CD14-positive monocyte (primary cell): ENCODE results near the gene MAML3. TPM values are rescaled to one million over a fixed set of nuclear protein-coding genes. Genes with fewer than 3 reads are reported as not detected.

ENCODE experiments used
- DNase-seq, 3 donors: peaks; one replicate each; pipeline ENCODE4 v3.0.0-alpha.2; 2011 to 2022
- H2AFZ ChIP-seq: 2 replicates; pipeline ENCODE4 v1.6.0; 2012; ENCODE audit warnings: mild to moderate bottlenecking, low read depth, low read length, inconsistent platforms; ENCODE audit not compliant: insufficient read depth, poor library complexity, severe bottlenecking
- H3K27ac ChIP-seq, 2 donors: 1 replicate in 1 of 2; 2 replicates in 1 of 2; pipeline ENCODE4 v1.5.1; 2012 to 2013; ENCODE audit warnings: low read length in 2 of 2, control low read depth in 1 of 2, inconsistent platforms in 1 of 2, low read depth in 1 of 2, mild to moderate bottlenecking in 1 of 2
- H3K27me3 ChIP-seq, 2 donors: one replicate each; pipeline versions ENCODE4 v1.6.0 to v1.6.1; 2011 to 2013; ENCODE audit warnings: low read length in 2 of 2; ENCODE audit not compliant: control insufficient read depth in 2 of 2, insufficient read depth in 2 of 2
- H3K36me3 ChIP-seq, 2 donors: replicated peaks in 1 of 2; 1 replicate in 1 of 2; 2 replicates in 1 of 2; pipeline versions ENCODE4 v1.5.1 to v1.6.1; 2012 to 2013; ENCODE audit warnings: low read length in 2 of 2, control low read depth in 1 of 2, inconsistent platforms in 1 of 2, mild to moderate bottlenecking in 1 of 2; ENCODE audit not compliant: insufficient read depth in 2 of 2, control insufficient read depth in 1 of 2
- H3K4me1 ChIP-seq, 2 donors: 1 replicate in 1 of 2; 2 replicates in 1 of 2; pipeline versions ENCODE4 v1.5.1 to v1.6.1; 2012 to 2013; ENCODE audit warnings: low read length in 2 of 2, control low read depth in 1 of 2, inconsistent platforms in 1 of 2, mild to moderate bottlenecking in 1 of 2, moderate library complexity in 1 of 2; ENCODE audit not compliant: insufficient read depth in 2 of 2, control insufficient read depth in 1 of 2
- H3K4me2 ChIP-seq: replicated peaks from 2 replicates; pipeline ENCODE3; 2012; ENCODE audit warnings: low read length, moderate library complexity, mild to moderate bottlenecking; ENCODE audit not compliant: poor library complexity, severe bottlenecking; ENCODE audit errors: extremely low read depth
- H3K4me3 ChIP-seq, 3 experiments: fragments of 200-600 bp in 1 of 3; sonication (generic) in 1 of 3; replicated peaks in 1 of 3; 1 replicate in 2 of 3; 2 replicates in 1 of 3; pipeline ENCODE4 v1.5.1; 2011 to 2013; ENCODE audit warnings: low read length in 3 of 3, mild to moderate bottlenecking in 3 of 3, control low read depth in 2 of 3, low read depth in 2 of 3, inconsistent platforms in 1 of 3, moderate library complexity in 1 of 3
- H3K79me2 ChIP-seq: 2 replicates; pipeline ENCODE4 v1.6.0; 2012; ENCODE audit warnings: mild to moderate bottlenecking, control low read depth, inconsistent platforms, low read length, moderate library complexity; ENCODE audit not compliant: insufficient read depth
- H3K9ac ChIP-seq: 2 replicates; pipeline ENCODE4 v1.6.0; 2017; ENCODE audit warnings: low read length, mild to moderate bottlenecking; ENCODE audit not compliant: insufficient read depth, poor library complexity, severe bottlenecking
- H3K9me3 ChIP-seq, 2 donors: replicated peaks in 1 of 2; 1 replicate in 1 of 2; 2 replicates in 1 of 2; pipeline versions ENCODE4 v1.5.1 to v1.6.1; 2012 to 2013; ENCODE audit warnings: low read length in 2 of 2, control low read depth in 1 of 2; ENCODE audit not compliant: control insufficient read depth in 1 of 2, insufficient read depth in 1 of 2
- H4K20me1 ChIP-seq: 2 replicates; pipeline ENCODE4 v1.6.0; 2012; ENCODE audit warnings: mild to moderate bottlenecking, low read length, control low read depth, moderate library complexity; ENCODE audit not compliant: insufficient read depth
- H3K27ac Mint-ChIP-seq, 7 donors: one replicate each; pipeline ENCODE4 v1.8.0; 2020; ENCODE audit warnings: mild to moderate bottlenecking in 7 of 7, mixed read lengths in 7 of 7, moderate library complexity in 6 of 7, inconsistent platforms in 2 of 7
- H3K27me3 Mint-ChIP-seq, 3 donors: one replicate each; pipeline ENCODE4 v1.8.0; 2021 to 2022; ENCODE audit warnings: low read depth in 3 of 3, mild to moderate bottlenecking in 3 of 3, mixed read lengths in 3 of 3, moderate library complexity in 3 of 3, inconsistent platforms in 1 of 3
- H3K36me3 Mint-ChIP-seq, 2 donors: one replicate each; pipeline ENCODE4 v1.8.0; 2020; ENCODE audit warnings: mixed read lengths in 2 of 2, inconsistent platforms in 1 of 2, mild to moderate bottlenecking in 1 of 2
- H3K4me1 Mint-ChIP-seq: one replicate; pipeline ENCODE4 v1.8.0; 2020; ENCODE audit warnings: mild to moderate bottlenecking, mixed read lengths
- H3K4me3 Mint-ChIP-seq, 2 donors: one replicate each; pipeline ENCODE4 v1.8.0; 2020; ENCODE audit warnings: mild to moderate bottlenecking in 2 of 2, mixed read lengths in 2 of 2, moderate library complexity in 1 of 2
- H3K9me3 Mint-ChIP-seq, 7 donors: one replicate each; pipeline ENCODE4 v1.8.0; 2020 to 2022; ENCODE audit warnings: mixed read lengths in 7 of 7, mild to moderate bottlenecking in 6 of 7, moderate library complexity in 6 of 7, inconsistent platforms in 2 of 7
- WGBS: methylation state at CpG from one replicate; pipeline ENCODE4 v1.1.5; 2013; ENCODE audit warnings: missing lambda C conversion rate; ENCODE audit not compliant: insufficient coverage; 5-methylcytosine and 5-hydroxymethylcytosine counted together
- intact Hi-C, 2 donors: fragments of 100-400 bp; cut with micrococcal nuclease; formaldehyde crosslinking; loops; one replicate each; pipeline versions ENCODE4 v1.15.0 to v1.15.1; 2023
- polyA plus RNA-seq, 3 donors: library from polyadenylated mRNA; depleted of rRNA in 1 of 3; unstranded in 2 of 3; stranded (reverse) in 1 of 3; fragments of 300-500 nt in 2 of 3; fragments of >200 nt in 1 of 3; fragmentation: Illumina TruSeq in 2 of 3; gene quantifications; 1 replicate in 2 of 3; 2 replicates in 1 of 3; pipeline ENCODE4 v1.2.3, GENCODE V29; 2012 to 2021
- TF ChIP-seq, protein P1 (sequence below): fragments of 200-600 bp; IDR thresholded peaks from one replicate; pipeline ENCODE4 v1.8.0; 2022; ENCODE audit warnings: antibody characterized with exemption, mild to moderate bottlenecking

The MAML3 gene
- polyA plus RNA-seq, 3 donors = 1.5 to 6.5 (median 2.3) TPM

DNA sequence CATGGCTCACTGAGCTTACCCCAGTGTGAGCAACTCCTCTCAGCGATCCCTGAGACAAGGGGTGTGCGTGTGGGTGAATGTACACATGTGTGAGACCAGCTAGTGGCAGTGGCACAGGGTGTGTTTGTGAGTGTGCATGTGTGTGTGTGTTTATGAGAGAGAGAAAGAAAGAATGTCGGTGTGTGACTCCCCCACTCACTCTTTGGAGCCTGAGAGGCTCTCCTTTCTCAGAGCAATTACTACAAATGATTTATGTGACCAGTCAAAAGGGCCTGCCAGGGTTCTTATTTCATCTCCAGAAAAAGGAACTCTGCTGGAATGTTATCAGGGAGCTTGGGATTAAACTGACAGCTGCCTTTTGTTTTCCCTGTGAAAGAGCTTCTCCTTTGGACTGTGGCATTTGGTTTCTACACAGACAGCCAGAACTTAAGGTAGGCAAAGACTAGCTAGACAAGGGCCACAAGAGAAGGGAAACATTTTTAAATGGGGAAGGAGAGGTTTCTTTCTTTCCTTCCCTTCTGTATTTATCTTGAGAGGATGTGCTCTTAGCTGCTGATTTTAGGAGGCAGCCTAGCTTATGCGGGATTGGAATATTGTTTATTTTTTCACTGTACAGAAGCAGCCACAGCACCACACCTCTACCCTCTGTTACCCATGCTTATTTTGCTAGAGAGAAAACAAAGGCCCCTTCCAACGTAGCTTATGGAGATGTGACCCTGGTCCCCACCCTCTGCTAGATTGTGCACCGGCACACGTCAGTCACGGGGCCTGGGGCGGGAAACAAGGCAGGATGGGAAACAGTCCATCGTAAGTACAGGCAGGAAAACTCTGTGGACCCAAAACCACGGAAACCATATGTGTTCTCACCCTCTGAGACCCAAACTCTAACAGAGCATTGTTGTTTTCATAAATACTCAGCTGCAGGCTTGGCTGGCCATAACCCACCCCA lies 344.9 kb downstream of the MAML3 start:
- DNase-seq = peak in 1 of 3 donors; percentile 43
- peaks cover 0 to 1% of the 10 kb centered on the region in 2 donors for H3K36me3 Mint-ChIP-seq

DNA sequence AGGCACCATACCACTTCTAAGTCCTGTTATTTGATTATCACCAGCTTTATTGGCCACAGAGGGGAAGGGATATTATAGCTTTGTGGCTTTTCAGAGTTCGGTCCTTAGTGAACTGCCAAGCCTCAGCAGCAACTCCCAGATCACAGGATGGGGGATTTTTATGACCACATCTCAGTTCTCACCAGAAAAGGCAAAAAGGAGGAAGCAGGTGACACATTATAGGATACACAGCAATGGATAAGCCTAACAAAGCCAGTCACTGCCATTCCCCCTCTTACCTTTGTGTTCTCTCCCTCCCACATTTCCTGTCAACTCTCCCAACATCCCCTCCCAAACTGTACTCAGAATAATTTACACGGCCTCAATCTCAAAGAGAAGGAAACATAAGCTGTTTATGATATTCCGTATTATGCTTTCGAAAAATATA lies 345.6 kb downstream of the MAML3 start:
- Histone ChIP-seq H3K79me2 (peaks cover 4% of the 10 kb centered on the region), H2AFZ (no peak overlapping the region), H3K9ac (no peak overlapping the region), H3K9me3 (peaks cover 0 to 4% of the 10 kb centered on the region in 2 donors), H3K4me1 (peaks cover 26 to 29% of the 10 kb centered on the region in 2 donors), H3K27me3 (no peaks in the 10 kb centered on the region), H3K36me3 (no peaks in the 10 kb centered on the region), H3K27ac (peak overlapping the region in 1 of 2 donors; percentile 3), H3K4me3 (no peak overlapping the region), H3K4me2 (no peak overlapping the region), H4K20me1 (peaks cover 24% of the 10 kb centered on the region)
- intact Hi-C loops = no loop called here
- H3K4me3 Mint-ChIP-seq = no peak overlapping the region
- DNase-seq = peak in 1 of 3 donors; percentile 75
- H3K36me3 Mint-ChIP-seq = peaks cover 0 to 1% of the 10 kb centered on the region in 2 donors
- TF ChIP-seq, protein P1, sequence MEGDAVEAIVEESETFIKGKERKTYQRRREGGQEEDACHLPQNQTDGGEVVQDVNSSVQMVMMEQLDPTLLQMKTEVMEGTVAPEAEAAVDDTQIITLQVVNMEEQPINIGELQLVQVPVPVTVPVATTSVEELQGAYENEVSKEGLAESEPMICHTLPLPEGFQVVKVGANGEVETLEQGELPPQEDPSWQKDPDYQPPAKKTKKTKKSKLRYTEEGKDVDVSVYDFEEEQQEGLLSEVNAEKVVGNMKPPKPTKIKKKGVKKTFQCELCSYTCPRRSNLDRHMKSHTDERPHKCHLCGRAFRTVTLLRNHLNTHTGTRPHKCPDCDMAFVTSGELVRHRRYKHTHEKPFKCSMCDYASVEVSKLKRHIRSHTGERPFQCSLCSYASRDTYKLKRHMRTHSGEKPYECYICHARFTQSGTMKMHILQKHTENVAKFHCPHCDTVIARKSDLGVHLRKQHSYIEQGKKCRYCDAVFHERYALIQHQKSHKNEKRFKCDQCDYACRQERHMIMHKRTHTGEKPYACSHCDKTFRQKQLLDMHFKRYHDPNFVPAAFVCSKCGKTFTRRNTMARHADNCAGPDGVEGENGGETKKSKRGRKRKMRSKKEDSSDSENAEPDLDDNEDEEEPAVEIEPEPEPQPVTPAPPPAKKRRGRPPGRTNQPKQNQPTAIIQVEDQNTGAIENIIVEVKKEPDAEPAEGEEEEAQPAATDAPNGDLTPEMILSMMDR = no peak
- H3K27ac Mint-ChIP-seq = peak overlapping the region in 3 of 7 donors; percentile 15 to 83 (median 34)
- WGBS = no CpG with 5 or more reads among the region's 4 CpGs
- no peaks in the 10 kb centered on the region for H3K27me3 Mint-ChIP-seq
- H3K4me1 Mint-ChIP-seq = peaks cover 50% of the 10 kb centered on the region
- peaks cover 0 to 6% (median 2%) of the 10 kb centered on the region in 7 donors for H3K9me3 Mint-ChIP-seq

More for the DNA sequence above, 344.9 kb downstream of the MAML3 start:
- peaks cover 51% of the 10 kb centered on the region for H3K4me1 Mint-ChIP-seq
- peaks cover 27% of the 10 kb centered on the region for H4K20me1 ChIP-seq
- H3K4me3 Mint-ChIP-seq = no peak overlapping the region
- no peak overlapping the region for H3K9ac ChIP-seq
- TF ChIP-seq, protein P1 = no peak
- H3K27me3 Mint-ChIP-seq = no peaks in the 10 kb centered on the region
- H3K79me2 ChIP-seq = peaks cover 4% of the 10 kb centered on the region
- no peak overlapping the region for H2AFZ ChIP-seq
- no peaks in the 10 kb centered on the region for H3K36me3 ChIP-seq
- no peaks in the 10 kb centered on the region for H3K27me3 ChIP-seq
- peak overlapping the region; percentile 12 to 83 (median 26) for H3K27ac Mint-ChIP-seq
- H3K27ac ChIP-seq = peak overlapping the region in 1 of 2 donors; percentile 3
- H3K4me2 ChIP-seq = peak overlapping the region; percentile 9
- peaks cover 0 to 4% of the 10 kb centered on the region in 2 donors for H3K9me3 ChIP-seq
- peak overlapping the region in 1 of 3 experiments; percentile 9 for H3K4me3 ChIP-seq
- WGBS = 14% methylated on average over 7 of the region's 11 CpGs
- peaks cover 32 to 36% of the 10 kb centered on the region in 2 donors for H3K4me1 ChIP-seq
- intact Hi-C loops = no loop called here
- H3K9me3 Mint-ChIP-seq = peaks cover 0 to 6% (median 2%) of the 10 kb centered on the region in 7 donors
